Activated naive CD8-positive, alpha-beta T cell treated with anti-CD3 and anti-CD28 coated beads, Interleukin-2, amount 50 U/mL, for 16 hours (primary cell): ENCODE measurements around the gene NTF3.

Source experiments
- DNase-seq: peaks from one replicate; pipeline ENCODE4 v3.0.0-alpha.2; 2020; ENCODE audit warnings: low read depth, low spot score

The NTF3 gene

DNA sequence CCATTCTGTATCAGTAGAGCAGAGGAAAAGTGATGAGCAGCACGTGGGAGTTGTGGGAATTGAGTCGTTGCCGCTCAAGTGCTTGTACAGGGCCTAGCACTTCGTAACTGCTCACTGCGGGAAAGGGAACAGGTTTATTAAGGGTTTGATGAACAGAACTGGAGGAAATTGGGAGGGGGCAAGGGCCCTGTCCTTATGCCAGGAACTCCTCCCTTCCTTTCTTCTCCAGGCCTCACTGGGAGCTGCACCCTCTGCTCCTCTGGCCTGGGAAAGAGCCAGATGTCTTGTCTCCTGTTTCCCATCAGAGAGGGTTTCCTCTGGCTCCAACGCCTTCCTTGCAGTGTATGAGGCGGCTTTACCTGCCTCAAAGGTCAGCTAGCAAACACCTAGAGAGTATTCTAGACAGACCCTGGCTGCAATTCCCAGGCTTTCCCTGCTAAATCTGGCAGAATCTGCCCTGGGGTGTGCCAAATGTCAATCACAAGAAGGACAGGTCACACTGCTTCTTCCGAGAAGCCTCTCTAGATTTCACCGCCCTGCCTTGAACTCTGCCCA, 78.4 kb downstream of the NTF3 start:
- no peak for DNase-seq

DNA sequence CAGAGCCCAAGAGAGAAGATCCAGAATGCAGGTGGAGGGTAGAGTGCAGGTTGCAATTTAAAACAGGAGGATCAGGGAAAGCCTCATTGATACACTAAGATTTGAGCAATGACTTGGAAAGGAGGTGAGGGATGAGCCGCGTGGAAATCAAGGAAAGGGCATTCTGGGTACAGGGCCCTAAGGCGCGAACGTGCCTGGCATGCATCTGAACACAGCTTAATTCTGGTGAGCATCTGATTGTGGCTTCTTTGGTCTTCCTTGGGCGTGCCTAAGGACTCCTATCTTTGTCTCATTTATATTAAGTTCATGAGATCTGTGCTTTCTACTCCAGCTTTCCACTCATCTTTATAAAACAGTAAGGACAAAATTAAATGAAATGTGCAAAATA, 79.3 kb downstream of the NTF3 start:
- DNase-seq, result no peak

- no peak for DNase-seq
These were observed 80.0 kb downstream of the NTF3 start for GRCh38 chr12:5511644-5512600.

GRCh38 chr12:5512601-5512970, 80.7 kb downstream of the NTF3 start:
- no peak for DNase-seq

DNA sequence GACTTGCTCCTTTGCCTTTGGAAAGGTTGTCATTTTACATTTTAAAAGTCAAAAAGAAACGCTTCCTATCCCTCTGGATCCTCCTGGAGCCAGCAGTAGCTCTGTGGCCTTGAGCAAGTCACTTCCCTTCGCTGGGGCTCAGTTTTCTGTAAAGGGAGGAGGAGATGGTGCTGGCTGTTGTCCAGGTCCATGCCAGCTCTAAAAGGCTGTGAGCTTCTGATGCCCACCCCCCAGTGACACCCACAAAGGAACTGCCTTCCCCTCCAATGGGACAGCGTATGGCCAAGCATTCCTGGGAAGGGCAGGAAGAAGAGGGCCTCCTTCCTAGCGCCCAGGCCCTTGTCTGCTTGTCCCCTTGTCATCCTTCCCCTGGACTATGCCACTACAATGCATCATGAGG, 81.5 kb downstream of the NTF3 start:
- no peak for DNase-seq

DNA sequence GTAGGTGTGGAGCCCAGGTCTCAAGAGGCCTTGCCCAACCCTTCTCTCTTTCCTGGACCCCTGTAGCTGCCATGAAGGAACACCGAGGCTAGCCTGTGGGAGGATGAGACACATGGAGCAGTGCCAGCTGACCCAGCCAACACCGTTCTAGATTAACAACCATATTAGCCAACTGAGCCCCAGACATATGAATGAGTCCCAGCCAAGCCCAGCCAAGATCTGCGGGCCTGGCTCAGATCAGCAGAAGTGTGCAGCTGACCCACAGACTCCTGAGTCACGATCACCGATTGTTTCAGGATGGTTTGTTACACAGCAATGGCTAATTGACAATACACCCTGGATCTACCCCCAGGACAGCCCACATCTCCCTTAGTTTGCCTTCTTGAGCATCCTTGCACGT, 82.1 kb downstream of the NTF3 start:
- no peak for DNase-seq

- no peak for DNase-seq
These were observed 82.6 kb downstream of the NTF3 start for GRCh38 chr12:5514545-5514944.

- DNase-seq, result no peak
These were observed 83.5 kb downstream of the NTF3 start for GRCh38 chr12:5515458-5515857.

DNA sequence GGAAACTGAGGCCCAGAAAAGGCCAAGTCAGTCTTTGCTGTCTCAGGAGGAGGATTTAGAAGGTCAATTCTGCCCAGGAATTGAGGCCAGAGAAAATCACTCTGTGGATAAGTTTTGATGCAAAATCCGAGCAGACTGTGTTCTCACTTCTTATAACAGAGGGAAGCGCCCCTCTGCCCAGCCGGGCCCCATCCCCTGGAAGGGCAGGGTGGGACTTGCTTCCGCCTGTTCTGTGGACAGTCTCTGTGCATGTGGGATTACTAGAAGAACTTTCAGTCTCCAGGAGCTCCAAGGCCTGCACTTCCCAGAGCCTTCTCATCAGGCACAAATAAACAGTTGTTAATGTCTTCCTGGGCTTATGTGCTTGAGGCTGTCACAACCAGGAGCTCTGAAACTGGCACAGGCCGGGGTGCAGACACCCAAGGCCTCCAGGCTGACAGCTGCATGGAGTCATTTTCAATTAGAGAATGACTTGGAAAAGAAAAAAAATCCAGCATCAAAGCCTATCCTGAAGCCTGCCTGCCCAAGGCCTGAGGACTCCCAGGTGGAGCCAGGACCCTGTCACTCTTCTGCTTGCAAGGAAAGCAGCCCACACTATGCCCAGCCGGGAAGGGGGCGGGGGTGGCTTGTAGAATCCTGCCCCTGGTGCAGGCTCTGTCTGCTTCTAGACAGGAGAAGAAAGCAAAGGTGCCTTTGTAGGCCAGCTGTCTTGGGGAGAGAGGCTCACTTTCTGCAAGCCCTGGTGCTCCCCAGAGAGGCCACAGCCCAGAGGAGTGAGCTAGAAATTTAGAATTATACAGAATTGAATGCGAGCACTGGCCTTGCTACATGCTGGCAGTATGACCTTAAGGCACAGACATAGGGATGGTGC, 84.7 kb downstream of the NTF3 start:
- DNase-seq, result no peak

- no peak for DNase-seq
These were observed 86.9 kb downstream of the NTF3 start for GRCh38 chr12:5518584-5519365.

GRCh38 chr12:5520037-5520436, 88.1 kb downstream of the NTF3 start:
- no peak for DNase-seq

DNA sequence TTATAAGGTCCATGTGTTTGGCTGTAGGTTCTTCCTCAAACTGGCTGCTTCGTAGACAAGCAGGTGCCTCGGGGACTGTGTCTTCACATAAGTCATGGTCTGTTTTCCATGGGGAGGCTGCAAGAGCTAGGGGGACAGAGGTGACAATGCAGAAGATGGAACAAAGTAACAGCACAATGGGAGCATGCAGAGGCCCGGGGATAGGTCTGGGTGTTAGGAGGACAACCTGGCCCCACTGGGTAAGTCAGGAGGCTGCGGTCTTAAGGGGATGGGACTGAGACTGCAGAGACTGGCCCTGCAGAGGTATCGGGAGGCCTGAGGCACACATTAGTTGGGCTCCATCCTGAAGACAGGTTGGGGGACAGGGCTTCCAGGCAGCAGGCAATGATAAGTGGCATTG, 88.9 kb downstream of the NTF3 start:
- DNase-seq, result no peak

- no peak for DNase-seq
These were observed 89.8 kb downstream of the NTF3 start for GRCh38 chr12:5521456-5522325.

- no peak for DNase-seq
These were observed 90.8 kb downstream of the NTF3 start for GRCh38 chr12:5522432-5523335.

DNA sequence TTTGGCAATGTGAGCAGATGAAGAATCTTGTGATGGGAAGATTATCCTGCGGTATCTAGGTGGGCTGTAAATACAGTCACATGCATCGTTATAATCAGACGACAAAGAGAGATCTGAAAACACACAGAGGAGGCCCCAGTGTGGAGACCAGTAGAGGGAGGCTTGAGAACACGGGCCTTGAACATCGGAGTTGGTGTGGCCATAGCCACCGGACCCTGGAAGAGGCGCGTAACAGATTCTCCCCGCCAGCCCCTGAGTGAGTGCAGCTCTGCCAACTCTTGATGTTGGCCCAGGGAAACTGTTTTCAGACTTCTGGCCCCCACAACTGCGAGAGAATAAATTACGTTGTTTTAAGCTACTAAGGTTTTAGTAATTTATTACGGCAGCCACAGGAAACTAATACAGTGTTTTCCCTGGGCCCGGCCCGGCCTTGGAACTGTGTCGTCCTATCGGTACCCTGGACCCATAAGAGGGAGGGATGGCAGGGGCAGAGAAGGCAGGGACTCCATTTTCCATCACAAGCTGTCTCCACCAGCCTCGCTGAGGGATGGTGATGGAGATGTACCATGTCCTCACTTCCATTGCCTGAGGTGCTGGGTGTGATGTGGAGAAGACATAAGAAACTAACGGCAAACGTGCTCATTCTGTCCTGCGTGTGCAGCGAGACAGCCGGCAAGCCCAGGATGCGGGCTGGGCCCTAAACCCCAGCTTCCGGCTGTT, 91.6 kb downstream of the NTF3 start:
- DNase-seq, result no peak

- DNase-seq, result no peak
These were observed 92.3 kb downstream of the NTF3 start for GRCh38 chr12:5524116-5524768.

- DNase-seq, result no peak
These were observed 93.0 kb downstream of the NTF3 start for GRCh38 chr12:5524769-5525436.
